Fibroblast of pulmonary artery (primary cell): ENCODE results near the gene GJA10.

Experiments
- DNase-seq: peaks from one replicate; pipeline ENCODE4 v3.0.0-alpha.2; 2010; ENCODE audit warnings: low read depth
- H3K4me3 ChIP-seq: replicated peaks from 2 replicates; pipeline ENCODE4 v1.5.1; 2011; ENCODE audit warnings: low read depth, mild to moderate bottlenecking, control low read depth, low read length, moderate library complexity
- CTCF ChIP-seq: IDR thresholded peaks from 2 replicates; pipeline ENCODE4 v1.5.1; 2011; ENCODE audit warnings: mild to moderate bottlenecking, control low read depth, low read length, inconsistent platforms; ENCODE audit errors: missing control alignments

GJA10 gene

DNA sequence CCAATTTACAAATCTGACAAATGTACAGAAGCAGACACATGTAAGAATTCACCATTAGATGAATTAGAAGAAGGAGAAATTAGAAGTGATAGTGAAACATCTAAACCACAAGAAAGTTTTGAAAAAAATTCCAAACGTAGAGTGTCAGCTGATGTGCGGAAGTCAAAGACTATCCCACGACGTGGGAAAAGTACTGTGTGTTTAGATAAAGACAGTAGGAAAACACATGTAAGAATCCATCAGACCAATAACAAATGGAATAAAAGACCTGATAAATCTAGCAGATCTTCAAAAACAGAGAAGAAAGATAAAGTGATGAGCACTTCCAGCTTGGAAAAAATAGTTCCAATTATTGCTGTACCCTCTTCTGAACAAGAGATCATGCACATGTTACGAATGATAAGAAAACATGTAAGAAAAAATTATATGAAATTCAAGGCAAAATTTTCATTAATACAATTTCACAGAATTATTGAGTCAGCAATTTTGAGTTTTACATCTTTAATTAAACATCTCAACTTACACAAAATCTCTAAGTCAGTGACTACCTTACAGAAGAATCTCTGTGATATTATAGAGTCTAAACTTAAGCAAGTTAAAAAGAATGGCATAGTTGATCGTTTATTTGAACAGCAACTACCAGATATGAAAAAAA is 28.1 kb upstream of the GJA10 start:
- H3K4me3 ChIP-seq = no peak overlapping the region
- DNase-seq = no peak
- no peak for TF ChIP-seq CTCF

GRCh38 chr6:89873721-89874120 is 20.5 kb upstream of the GJA10 start:
- no peak for DNase-seq
- no peak overlapping the region for H3K4me3 ChIP-seq
- TF ChIP-seq CTCF = no peak

DNA sequence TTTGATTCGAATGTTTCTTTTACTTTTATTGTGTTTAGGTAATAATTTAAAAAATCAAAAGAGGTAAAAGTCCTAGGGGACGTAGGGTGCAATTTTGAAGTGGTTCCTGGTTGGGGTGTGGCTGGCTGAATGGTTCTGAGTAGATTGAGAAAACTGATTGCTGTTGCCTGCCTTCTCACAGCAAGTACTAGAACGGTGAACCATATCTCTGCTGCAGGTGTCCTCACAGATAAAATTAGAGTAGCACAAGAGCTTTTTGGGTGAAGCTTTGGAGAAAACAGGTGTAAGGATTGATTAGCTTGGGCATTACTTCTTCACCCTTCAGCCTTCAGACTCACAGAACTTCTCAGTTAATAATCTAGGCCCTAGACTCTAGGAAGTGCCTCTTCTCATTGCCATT is 19.8 kb upstream of the GJA10 start:
- DNase-seq = no peak
- no peak overlapping the region for H3K4me3 ChIP-seq
- TF ChIP-seq CTCF = no peak

GRCh38 chr6:89886378-89887120 is 7.7 kb upstream of the GJA10 start:
- no peak for TF ChIP-seq CTCF
- H3K4me3 ChIP-seq = no peak overlapping the region
- no peak for DNase-seq

- DNase-seq = peak; percentile 8
- no peak overlapping the region for H3K4me3 ChIP-seq
Observed at GRCh38 chr6:89887452-89888137, 6.7 kb upstream of the GJA10 start.

DNA sequence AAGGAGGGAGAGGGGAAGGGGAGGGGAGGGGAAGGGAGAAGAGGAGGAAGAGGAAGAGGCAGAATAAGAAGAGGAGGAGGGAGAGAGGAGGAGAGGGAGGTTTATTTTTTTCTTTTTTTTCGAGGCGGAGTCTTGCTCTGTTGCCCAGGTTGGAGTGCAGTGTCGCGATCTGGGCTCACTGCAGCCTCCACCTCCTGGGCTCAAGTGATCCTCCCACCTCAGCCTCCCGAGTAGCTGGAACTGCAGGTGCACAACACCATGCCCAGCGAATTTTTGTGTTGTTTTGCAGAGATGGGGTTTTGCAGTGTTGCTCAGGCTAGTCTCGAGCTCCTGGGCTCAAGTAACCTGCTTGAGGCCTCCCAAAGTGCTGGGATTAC is 6.1 kb upstream of the GJA10 start:
- H3K4me3 ChIP-seq = no peak overlapping the region
- no peak for TF ChIP-seq CTCF
- no peak for DNase-seq

More at GRCh38 chr6:89887452-89888137, 6.7 kb upstream of the GJA10 start:
- TF ChIP-seq CTCF = no peak
